Uterus (tissue), 2 donors: ENCODE data around the gene P2RY12.

Experiments
- CTCF ChIP-seq, 4 experiments: fragments of 200-600 bp in 2 of 4; fragments of 450-650 bp in 2 of 4; sonication (generic) in 2 of 4; IDR thresholded peaks; one replicate each; pipeline ENCODE4 v1.5.1; 2016 to 2019; ENCODE audit warnings: antibody characterized with exemption in 4 of 4, mild to moderate bottlenecking in 2 of 4, moderate library complexity in 1 of 4
- POLR2A ChIP-seq, 2 donors: fragments of 450-650 bp; IDR thresholded peaks; one replicate each; pipeline ENCODE4 v1.6.1; 2016; ENCODE audit warnings: antibody characterized with exemption in 2 of 2, mild to moderate bottlenecking in 1 of 2, moderate library complexity in 1 of 2

- no peak for TF ChIP-seq POLR2A (IDR thresholded peaks at IDR 0.05)
- TF ChIP-seq CTCF (IDR thresholded peaks at IDR 0.05), result no peak
Measured at GRCh38 chr3:151362751-151363174, 21.8 kb downstream of the P2RY12 start.
